A673 (cell line): ENCODE data around the gene BHMT.

Experiments
- EZH2 ChIP-seq: fragments of 200-600 bp; sonication (generic); IDR thresholded peaks from 2 replicates; pipeline ENCODE4 v1.6.1; 2017; ENCODE audit warnings: borderline replicate concordance, low read depth, mild to moderate bottlenecking, mixed read lengths, antibody characterized with exemption, low read length; ENCODE audit not compliant: poor library complexity, severe bottlenecking
- TF ChIP-seq, protein P1 (sequence below): fragments of 300-800, 200-600 bp; sonication (generic); conservative IDR thresholded peaks from 2 replicates; pipeline ENCODE4 v1.5.1; 2017; ENCODE audit warnings: low read depth, mild to moderate bottlenecking, antibody characterized with exemption, low read length, moderate library complexity, mixed read lengths

GRCh38 chr5:79111387-79111959 lies at the start of gene BHMT:
- TF ChIP-seq, protein P1, sequence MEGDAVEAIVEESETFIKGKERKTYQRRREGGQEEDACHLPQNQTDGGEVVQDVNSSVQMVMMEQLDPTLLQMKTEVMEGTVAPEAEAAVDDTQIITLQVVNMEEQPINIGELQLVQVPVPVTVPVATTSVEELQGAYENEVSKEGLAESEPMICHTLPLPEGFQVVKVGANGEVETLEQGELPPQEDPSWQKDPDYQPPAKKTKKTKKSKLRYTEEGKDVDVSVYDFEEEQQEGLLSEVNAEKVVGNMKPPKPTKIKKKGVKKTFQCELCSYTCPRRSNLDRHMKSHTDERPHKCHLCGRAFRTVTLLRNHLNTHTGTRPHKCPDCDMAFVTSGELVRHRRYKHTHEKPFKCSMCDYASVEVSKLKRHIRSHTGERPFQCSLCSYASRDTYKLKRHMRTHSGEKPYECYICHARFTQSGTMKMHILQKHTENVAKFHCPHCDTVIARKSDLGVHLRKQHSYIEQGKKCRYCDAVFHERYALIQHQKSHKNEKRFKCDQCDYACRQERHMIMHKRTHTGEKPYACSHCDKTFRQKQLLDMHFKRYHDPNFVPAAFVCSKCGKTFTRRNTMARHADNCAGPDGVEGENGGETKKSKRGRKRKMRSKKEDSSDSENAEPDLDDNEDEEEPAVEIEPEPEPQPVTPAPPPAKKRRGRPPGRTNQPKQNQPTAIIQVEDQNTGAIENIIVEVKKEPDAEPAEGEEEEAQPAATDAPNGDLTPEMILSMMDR = no peak
- no peak for TF ChIP-seq EZH2
